HG03565 (cell line): Measurements from ENCODE around the gene ADGRG4.
"Not testable (repeated sequence)": the region's sequence is repeated elsewhere in the genome, so short reads cannot be mapped to it uniquely, and the experiment has no call there.

Source experiments
- ATAC-seq: cut with Tn5 transposase; IDR thresholded peaks from one replicate; pipeline ENCODE4 v1.9.1; 2021; ENCODE audit warnings: mild to moderate bottlenecking, moderate library complexity; ENCODE audit not compliant: unreplicated experiment

ADGRG4 gene

GRCh38 chrX:136376713-136377112 is 76.0 kb downstream of the ADGRG4 start:
- no peak for ATAC-seq

GRCh38 chrX:136380010-136380769 is 79.4 kb downstream of the ADGRG4 start:
- ATAC-seq, result no peak

DNA sequence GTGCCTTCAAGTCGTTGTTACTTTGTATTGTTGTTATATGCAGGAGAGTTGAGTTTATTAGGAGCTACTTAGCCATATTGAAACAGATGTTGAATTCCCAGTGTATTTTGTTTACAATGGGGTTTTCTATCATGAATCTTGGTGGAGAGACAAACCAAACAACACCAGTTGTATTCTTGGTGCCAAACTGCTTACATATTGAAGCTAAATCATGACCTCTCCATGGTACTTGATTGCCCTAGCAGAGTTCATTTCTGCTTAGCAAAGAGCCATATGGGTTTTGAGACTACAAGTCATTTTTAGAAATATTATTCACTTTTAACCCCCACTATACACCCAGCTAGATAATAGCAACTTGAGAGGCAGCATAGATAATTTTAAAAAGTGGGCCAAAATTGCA is 85.4 kb downstream of the ADGRG4 start:
- ATAC-seq, result no peak

DNA sequence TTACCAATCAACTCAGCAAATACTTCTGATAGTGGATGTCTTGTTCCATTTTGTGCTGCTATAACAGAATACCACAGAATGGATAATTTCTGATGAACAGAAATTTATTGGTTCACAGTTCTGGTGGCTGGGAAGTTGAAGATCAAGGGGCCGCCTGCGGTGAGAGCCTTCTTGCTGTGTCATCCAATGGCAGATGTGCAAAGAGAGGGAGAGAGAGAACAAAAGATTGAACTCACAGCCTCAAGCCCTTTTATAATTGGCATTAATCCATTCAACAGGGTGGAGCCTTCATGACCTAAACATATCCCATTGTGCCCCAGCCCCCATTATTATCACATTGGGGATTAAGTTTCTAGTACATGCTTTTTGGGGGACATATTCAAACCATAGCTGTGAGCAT is 86.1 kb downstream of the ADGRG4 start:
- ATAC-seq, result no peak

GRCh38 chrX:136387951-136388502 is 87.3 kb downstream of the ADGRG4 start:
- no peak for ATAC-seq

- no peak for ATAC-seq
These were observed 90.2 kb downstream of the ADGRG4 start for GRCh38 chrX:136390921-136391320.

GRCh38 chrX:136395271-136395670 is 94.5 kb downstream of the ADGRG4 start:
- no peak for ATAC-seq

- ATAC-seq, result no peak
These were observed 96.2 kb downstream of the ADGRG4 start for GRCh38 chrX:136397001-136397400.

GRCh38 chrX:136405126-136405525 is 104.4 kb downstream of the ADGRG4 start:
- ATAC-seq, result no peak

DNA sequence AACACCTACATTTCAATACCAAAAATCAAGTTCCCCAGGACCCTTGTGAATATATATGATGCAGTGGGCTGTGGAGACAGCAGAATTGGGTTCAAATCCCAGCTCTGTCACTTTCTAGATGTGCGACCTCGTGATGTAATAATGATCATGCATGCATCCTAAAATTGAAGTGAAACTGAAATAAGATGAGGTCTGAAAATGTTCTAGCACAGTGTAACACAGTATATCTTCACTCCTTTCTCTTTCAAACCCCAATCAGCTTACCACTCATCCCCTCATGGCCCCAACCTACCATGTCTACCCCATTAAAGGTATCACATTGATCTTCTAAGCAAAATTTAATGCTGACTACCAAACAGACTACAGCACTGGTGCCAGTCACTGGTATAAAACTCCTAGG is 117.0 kb downstream of the ADGRG4 start:
- ATAC-seq, result no peak

DNA sequence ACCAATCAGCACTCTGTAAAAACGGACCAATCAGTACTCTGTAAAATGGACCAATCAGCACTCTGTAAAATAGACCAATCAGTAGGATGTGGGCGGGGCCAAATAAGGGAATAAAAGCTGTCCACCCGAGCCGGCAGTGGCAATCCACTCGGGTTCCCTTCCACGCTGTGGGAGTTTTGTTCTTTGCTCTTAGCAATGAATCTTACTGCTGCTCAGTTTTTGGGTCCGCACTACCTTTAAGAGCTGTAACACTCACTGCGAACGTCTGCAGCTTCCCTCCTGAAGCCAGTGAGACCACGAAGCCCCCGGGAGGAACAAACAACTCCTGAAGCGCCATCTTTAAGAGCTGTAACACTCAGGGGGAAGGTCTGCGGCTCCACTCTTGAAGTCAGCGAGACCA is 120.6 kb downstream of the ADGRG4 start:
- no peak for ATAC-seq

DNA sequence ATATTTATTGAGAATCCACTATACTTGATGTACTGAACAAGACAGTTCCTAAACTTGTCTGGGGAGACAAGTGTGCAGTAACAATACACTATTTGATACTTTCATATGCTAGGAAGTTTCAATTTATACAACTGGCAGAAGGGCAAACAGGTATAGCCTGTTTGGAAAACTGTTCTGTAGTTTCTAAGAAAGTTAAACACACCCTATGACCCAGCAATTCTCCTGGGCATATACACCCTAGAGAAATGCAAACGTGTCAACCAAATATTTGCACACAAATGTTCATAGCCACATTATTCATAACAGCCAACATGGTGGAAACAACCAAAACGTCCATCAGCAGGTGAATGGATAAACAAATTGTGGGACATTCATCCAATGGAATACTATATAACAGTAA is 123.0 kb downstream of the ADGRG4 start:
- ATAC-seq, result no peak

DNA sequence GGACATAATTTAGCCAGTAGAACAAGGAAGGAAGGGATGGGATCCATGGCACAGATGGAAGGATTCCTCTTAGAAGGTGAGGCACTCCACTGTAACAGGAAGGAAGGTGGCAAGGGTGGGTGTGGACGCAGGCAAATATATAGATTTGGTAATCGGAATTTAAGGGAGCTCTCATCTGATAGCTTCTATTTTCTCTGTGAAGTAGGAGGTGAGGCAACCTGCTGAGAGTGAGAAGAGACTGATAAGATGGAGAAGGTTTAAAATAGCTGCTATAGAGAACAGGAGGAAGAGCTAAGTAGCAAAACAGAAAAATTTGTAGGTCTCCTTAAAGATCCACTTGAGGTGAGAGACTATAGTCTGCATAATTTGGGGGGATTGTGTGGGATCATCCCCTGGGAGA is 125.2 kb downstream of the ADGRG4 start:
- ATAC-seq, result no peak

GRCh38 chrX:136431625-136432024 is 130.9 kb downstream of the ADGRG4 start:
- ATAC-seq, result no peak

DNA sequence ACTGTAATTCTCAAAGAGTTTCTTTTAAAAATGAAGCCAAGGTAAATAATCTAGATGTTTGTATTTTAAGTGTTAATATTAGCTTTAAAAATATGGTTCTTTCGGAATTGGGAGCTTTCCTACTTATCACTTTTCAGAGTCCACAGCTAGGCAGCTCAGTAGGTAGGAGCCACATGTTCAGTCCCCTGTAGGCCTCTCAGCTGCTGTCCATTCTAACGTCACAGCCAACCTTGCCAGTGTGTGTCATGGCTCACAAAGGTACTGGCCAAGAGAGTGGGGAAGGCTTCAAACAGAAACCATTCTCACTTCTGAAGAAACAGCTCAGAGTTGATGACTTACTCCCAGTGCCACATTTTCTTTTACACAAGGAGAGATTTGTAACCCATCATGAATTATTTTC is 137.0 kb downstream of the ADGRG4 start:
- ATAC-seq, result no peak

- ATAC-seq, result no peak
These were observed 137.4 kb downstream of the ADGRG4 start for GRCh38 chrX:136438192-136438591.

GRCh38 chrX:136445674-136446073 is 144.9 kb downstream of the ADGRG4 start:
- ATAC-seq, result not testable (repeated sequence)

GRCh38 chrX:136446208-136446607 is 145.4 kb downstream of the ADGRG4 start:
- no peak for ATAC-seq

DNA sequence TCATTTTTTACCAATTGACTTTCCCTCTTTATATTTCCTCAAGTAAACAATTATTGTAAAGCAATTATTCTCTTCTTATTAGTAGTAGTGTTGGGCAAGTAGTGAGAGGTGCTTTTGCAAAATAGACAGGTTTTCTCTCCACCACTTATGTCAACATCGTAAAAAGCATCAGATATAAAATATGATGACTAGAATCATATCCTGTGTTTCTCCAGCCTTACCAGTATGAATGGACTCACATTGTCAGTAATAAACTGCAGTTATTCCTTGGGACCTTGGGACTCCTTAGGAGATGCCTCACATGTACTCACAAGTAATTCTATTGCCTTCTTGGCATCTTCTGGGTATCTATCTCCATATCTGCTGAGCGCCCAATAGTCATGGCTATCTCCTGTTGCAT is 146.5 kb downstream of the ADGRG4 start:
- ATAC-seq, result no peak

DNA sequence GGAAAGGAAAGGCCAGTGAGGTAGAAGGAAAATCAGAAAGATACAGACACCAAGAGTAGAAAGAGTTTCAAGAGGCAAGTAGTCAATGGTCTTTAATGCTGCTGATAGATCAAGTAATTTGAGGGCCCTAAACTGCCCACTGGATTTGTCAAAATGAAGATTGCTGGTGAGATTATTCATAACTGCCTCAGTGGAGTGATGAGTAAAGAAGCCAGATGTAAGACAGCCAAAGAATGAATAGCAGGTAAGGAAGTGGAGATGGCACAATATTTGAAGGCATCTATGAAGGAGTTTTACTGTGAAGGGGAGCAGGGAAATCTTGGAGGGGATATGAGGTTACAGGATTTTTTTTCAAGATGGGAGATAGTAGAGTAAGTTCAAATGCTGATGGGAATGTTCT is 147.2 kb downstream of the ADGRG4 start:
- no peak for ATAC-seq

DNA sequence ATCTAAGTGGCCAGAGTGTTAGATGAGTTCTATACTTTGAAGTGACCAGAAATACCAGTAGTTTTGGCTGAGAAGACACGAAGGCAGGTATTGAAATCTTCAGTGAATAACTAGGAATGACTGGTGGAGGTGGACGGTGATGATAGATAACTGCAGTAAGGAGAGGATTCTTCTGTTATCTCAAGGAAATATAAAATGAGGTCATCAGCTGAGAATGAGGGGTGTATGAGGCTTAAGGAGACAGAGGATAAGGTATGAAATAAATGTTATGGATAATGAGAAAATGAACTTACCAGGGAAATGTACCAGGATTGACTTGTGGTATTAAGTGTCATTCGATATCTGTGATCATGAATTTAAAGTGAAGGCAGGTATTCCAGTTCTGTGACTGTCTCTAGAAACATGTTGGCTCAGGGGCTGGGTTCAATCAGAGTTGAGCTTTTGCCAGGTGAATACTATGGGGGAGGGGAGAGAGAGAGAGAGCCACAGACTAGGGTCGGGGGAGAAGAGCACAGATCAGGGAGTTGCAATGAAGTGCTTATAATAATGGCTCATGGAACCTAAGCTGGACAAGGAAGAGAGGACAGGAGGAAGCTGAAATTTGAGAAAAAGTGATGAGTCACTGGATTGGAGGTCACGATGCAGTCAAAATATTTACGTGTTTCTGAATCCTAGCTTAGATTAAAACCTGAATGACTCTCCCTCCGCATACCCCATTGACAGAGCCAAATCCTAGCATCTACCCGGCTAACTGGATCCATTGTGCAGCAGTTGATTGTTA is 149.5 kb downstream of the ADGRG4 start:
- no peak for ATAC-seq

DNA sequence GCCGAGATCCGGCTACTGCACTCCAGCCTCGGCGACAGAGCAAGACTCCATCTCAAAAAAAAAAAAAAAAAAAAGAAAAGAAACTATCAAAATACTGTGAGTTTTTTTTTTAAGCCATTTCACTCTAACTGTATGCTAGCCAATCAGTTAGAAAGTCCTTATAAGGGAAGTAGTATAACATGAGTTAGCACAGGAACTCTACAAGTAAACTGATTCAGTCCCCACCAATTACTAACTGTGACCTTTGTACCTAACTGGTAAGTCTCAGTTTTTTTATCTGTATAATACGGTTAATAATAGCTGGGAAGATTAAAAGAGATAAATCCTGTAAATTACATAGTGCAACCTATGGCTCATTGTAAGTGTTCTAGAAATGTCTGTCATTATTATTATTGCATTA is 151.9 kb downstream of the ADGRG4 start:
- ATAC-seq, result no peak
